Measurements from ENCODE around the gene HSPG2. TPM values are rescaled to one million over a fixed set of nuclear protein-coding genes. Genes with fewer than 3 reads are reported as not detected.

Gene HSPG2
- total and polyA plus RNA-seq, 2 of the 13 experiments (the other 11 are each of a cell fraction or from before 2014, with no cell fraction given), result 9.1 to 13.1 TPM

DNA sequence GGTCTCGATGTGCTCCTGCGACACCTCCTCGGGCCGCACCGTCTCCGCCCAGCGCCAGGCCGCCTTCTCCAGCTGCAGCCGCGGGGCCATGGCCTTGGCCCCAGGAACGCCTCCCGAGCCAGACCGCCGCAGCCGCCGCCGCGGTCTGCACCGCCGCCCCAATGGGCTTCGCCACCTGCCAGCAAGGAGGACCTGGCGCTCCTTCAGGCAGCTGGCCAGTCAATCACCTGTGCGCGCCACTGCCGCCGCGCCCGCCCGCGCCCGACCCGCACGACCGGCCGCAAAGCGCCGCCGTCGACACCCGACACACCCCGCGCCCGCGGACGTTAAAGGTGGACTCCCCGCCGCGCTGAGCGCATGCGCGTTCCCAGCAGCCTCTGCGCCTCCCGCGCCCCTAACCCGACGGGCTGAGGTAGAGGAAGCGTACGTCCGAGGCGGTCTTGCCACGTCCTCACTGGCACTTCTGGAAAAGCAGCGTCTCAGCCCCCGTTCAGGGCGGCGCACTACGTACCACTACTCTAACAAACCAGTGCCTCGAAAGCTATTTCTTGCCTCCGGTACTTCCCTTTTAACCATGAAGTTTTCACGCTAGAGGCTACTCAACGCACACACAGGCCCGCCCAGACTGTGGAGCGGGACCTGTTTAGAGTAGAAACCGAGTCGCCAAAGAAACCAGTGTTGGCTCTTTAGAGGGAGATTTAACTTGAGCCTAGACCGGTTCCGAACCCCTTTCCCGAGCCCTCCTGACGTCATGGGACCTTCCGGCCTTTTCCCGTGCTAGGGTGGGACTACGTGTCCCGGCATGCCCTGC is 154.0 kb downstream of the HSPG2 start, which contains the start of gene USP48:
Gene USP48 (minus strand): TSS at position 282 of the 811 bp plus-strand sequence. CDS start 192 bp downstream, at position 90.
- intact Hi-C loops (cut with micrococcal nuclease; ENCODE audit: unreplicated experiment), result loop anchor here (1.0 to 5.0 kb wide), 3 partner anchors 80 to 551 kb away; no protein-coding TSS in a partner anchor
- 3% methylated on average over 13 of the region's 82 CpGs for WGBS (ENCODE audit: low lambda C conversion rate)
- H3K9me3 ChIP-seq (ENCODE audit: low read length), result no peaks in the 10 kb centered on the region
- peaks cover 41% of the 10 kb centered on the region for H3K4me1 ChIP-seq (ENCODE audit: insufficient read depth, low read length)
- in situ Hi-C loops (cut with HindIII; ENCODE audit: extremely low pct_ligation_motif_present, low pct_unique_long_range_greater_than_20kb), result no loop called here
- FAIRE-seq (no peak), ATAC-seq (peak; percentile 85), DNase-seq (ENCODE audit: low spot score) (peak; percentile 92)
- H3K36me3 ChIP-seq (replicated peaks in 1 of 2; ENCODE audit: control insufficient read depth in 1 of 2, insufficient read depth in 2 of 2, low read length in 2 of 2), result no peaks in the 10 kb centered on the region
- H3K4me3 ChIP-seq (replicated peaks in 1 of 3; ENCODE audit: insufficient read depth in 1 of 3, low read depth in 2 of 3, low read length in 3 of 3), result peak within 1 kb of the TSS; percentile 72 to 97 (median 80)
- H3K27me3 ChIP-seq (ENCODE audit: control insufficient read depth in 1 of 2, insufficient read depth in 2 of 2, low read length in 2 of 2), result no peaks in the 10 kb centered on the region; a peak in 1 of 5 replicates
- BruUV-seq (replicated peaks), result TSS peak; percentile 97
- CTCF ChIA-PET (ENCODE audit: low intra/inter-chr PET ratio, low total read pairs), result no interaction called here
- H2AFZ ChIP-seq (ENCODE audit: low read length), result peak within 1 kb of the TSS; percentile 39
- H4K20me1 ChIP-seq (ENCODE audit: insufficient read depth, low read length), result peaks cover 12% of the 10 kb centered on the region
- H3K4me2 ChIP-seq (ENCODE audit: low read depth, low read length), result peak within 1 kb of the TSS; percentile 88
- POLR2A ChIA-PET, result interaction anchor here (0.9 to 2.1 kb wide), 4 partner anchors 76 to 269 kb away, joined by 3 to 6 read pairs (median 4); partner anchors contain the start of gene CDC42
- H3K27ac ChIP-seq (ENCODE audit: extremely low read length, insufficient read depth, low read length), result peak within 1 kb of the TSS; percentile 99
- H3K9ac ChIP-seq (ENCODE audit: insufficient read depth, low read depth, low read length), result peak within 1 kb of the TSS; percentile 99
- H3K79me2 ChIP-seq (ENCODE audit: insufficient read depth, low read length), result peaks cover 41% of the 10 kb centered on the region
- TF ChIP-seq GPN1 (CRISPR knock-in tag; IDR thresholded peaks at IDR 0.05; ENCODE audit: borderline replicate concordance) (0 out of 2 replicates have a peak, but pooled peaks have one; percentile 19), ZNF326 (CRISPR knock-in tag; IDR thresholded peaks at IDR 0.05; ENCODE audit: borderline replicate concordance) (no peak), ZIK1 (CRISPR knock-in tag; IDR thresholded peaks at IDR 0.05; ENCODE audit: borderline replicate concordance, low read depth) (peak; percentile 93), HOXA7 (CRISPR knock-in tag; IDR thresholded peaks at IDR 0.05) (no peak), TRIM24 (CRISPR knock-in tag; IDR thresholded peaks at IDR 0.05) (no peak), CCDC6 (CRISPR knock-in tag; IDR thresholded peaks at IDR 0.05) (peak; percentile 91), ZBTB7A (CRISPR knock-in tag; IDR thresholded peaks at IDR 0.05) (peak; percentile 37; the same call in 1 of the 2 replicates), IKZF4 (CRISPR knock-in tag; IDR thresholded peaks at IDR 0.05; ENCODE audit: borderline replicate concordance, low read depth, not compliant biosample characterization) (peak; percentile 58), ZNF773 (CRISPR knock-in tag; IDR thresholded peaks at IDR 0.05; ENCODE audit: borderline replicate concordance) (no peak; the same call in 1 of the 2 replicates)
- TF ChIP-seq, protein P1, sequence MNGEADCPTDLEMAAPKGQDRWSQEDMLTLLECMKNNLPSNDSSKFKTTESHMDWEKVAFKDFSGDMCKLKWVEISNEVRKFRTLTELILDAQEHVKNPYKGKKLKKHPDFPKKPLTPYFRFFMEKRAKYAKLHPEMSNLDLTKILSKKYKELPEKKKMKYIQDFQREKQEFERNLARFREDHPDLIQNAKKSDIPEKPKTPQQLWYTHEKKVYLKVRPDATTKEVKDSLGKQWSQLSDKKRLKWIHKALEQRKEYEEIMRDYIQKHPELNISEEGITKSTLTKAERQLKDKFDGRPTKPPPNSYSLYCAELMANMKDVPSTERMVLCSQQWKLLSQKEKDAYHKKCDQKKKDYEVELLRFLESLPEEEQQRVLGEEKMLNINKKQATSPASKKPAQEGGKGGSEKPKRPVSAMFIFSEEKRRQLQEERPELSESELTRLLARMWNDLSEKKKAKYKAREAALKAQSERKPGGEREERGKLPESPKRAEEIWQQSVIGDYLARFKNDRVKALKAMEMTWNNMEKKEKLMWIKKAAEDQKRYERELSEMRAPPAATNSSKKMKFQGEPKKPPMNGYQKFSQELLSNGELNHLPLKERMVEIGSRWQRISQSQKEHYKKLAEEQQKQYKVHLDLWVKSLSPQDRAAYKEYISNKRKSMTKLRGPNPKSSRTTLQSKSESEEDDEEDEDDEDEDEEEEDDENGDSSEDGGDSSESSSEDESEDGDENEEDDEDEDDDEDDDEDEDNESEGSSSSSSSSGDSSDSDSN (CRISPR knock-in tag; IDR thresholded peaks at IDR 0.05), result peak; percentile 88
- TF ChIP-seq, protein P2, sequence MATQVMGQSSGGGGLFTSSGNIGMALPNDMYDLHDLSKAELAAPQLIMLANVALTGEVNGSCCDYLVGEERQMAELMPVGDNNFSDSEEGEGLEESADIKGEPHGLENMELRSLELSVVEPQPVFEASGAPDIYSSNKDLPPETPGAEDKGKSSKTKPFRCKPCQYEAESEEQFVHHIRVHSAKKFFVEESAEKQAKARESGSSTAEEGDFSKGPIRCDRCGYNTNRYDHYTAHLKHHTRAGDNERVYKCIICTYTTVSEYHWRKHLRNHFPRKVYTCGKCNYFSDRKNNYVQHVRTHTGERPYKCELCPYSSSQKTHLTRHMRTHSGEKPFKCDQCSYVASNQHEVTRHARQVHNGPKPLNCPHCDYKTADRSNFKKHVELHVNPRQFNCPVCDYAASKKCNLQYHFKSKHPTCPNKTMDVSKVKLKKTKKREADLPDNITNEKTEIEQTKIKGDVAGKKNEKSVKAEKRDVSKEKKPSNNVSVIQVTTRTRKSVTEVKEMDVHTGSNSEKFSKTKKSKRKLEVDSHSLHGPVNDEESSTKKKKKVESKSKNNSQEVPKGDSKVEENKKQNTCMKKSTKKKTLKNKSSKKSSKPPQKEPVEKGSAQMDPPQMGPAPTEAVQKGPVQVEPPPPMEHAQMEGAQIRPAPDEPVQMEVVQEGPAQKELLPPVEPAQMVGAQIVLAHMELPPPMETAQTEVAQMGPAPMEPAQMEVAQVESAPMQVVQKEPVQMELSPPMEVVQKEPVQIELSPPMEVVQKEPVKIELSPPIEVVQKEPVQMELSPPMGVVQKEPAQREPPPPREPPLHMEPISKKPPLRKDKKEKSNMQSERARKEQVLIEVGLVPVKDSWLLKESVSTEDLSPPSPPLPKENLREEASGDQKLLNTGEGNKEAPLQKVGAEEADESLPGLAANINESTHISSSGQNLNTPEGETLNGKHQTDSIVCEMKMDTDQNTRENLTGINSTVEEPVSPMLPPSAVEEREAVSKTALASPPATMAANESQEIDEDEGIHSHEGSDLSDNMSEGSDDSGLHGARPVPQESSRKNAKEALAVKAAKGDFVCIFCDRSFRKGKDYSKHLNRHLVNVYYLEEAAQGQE (IDR thresholded peaks at IDR 0.05; ENCODE audit: borderline replicate concordance in 1 of 2, low read depth in 1 of 2, low read length in 2 of 2), result 0 out of 4 replicates have a peak, but pooled peaks of 1 of the 2 experiments have one; percentile 36
- TF ChIP-seq, protein P3, sequence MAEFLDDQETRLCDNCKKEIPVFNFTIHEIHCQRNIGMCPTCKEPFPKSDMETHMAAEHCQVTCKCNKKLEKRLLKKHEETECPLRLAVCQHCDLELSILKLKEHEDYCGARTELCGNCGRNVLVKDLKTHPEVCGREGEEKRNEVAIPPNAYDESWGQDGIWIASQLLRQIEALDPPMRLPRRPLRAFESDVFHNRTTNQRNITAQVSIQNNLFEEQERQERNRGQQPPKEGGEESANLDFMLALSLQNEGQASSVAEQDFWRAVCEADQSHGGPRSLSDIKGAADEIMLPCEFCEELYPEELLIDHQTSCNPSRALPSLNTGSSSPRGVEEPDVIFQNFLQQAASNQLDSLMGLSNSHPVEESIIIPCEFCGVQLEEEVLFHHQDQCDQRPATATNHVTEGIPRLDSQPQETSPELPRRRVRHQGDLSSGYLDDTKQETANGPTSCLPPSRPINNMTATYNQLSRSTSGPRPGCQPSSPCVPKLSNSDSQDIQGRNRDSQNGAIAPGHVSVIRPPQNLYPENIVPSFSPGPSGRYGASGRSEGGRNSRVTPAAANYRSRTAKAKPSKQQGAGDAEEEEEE (CRISPR knock-in tag; IDR thresholded peaks at IDR 0.05; ENCODE audit: borderline replicate concordance), result no peak
- TF ChIP-seq, protein P4, sequence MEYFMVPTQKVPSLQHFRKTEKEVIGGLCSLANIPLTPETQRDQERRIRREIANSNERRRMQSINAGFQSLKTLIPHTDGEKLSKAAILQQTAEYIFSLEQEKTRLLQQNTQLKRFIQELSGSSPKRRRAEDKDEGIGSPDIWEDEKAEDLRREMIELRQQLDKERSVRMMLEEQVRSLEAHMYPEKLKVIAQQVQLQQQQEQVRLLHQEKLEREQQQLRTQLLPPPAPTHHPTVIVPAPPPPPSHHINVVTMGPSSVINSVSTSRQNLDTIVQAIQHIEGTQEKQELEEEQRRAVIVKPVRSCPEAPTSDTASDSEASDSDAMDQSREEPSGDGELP (IDR thresholded peaks at IDR 0.05; ENCODE audit: borderline replicate concordance, low read depth), result peak; percentile 86; the same call in 1 of the 2 replicates
